ENCODE data around the gene BMP6.

BMP6 gene

DNA sequence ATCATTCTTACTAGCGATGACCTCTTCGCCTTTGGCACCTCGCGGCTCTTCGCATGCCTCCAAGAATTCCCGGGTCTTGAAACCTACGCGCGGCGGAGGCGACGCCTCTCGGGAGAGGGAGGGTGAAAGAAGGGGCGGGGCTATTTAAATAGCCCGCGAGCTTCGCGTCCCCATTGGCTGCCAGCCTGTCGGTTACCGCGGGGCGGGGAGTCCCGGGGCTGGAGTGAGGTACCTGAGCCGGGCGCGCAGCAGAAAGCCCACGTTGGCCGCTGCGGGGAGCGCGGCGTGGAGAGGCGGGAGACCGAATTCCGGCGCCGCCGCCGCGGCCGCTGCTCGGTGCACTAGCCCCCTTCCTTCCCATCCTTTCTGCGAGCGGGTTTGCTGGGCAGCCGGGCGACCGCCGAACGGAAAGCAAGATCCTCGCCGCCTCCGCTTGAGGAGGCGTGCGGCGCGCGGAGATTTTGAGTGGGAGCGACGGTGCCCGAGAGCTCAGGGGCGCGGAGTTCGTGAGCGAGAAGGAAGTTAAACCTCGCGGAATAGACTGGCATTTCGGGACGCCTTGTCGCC lies at the start of gene BMP6:
TSS of gene BMP6 (plus strand) at position 251 of the 567 bp plus-strand sequence. CDS start 857 bp downstream, outside the sequence.
- in situ Hi-C loops (cut with HindIII; ENCODE audit: low sequenced_read_pairs): loop anchor here (5.0 to 10.0 kb wide), 2 partner anchors 249 to 276 kb away; no protein-coding TSS in a partner anchor

DNA sequence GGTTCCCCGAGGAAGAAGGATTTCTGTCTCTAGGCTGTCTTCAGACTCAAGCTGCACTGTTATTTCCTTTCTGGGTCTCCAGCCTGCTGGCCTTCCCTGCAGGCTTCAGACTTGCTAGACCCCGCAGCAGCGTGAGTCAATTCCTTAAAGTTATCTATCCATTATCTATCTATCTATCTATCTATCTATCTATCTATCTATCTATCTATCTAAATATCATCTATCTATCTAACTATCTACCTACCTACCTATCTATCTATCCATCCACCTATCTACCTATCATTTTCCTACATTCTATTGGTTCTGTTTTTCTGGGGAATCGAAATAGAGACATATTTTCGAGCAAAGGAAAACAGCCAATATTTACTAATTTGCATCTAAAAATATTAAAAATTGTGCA lies 48.7 kb upstream of the BMP6 start:
- in situ Hi-C loops (cut with HindIII; ENCODE audit: low sequenced_read_pairs): no loop called here

DNA sequence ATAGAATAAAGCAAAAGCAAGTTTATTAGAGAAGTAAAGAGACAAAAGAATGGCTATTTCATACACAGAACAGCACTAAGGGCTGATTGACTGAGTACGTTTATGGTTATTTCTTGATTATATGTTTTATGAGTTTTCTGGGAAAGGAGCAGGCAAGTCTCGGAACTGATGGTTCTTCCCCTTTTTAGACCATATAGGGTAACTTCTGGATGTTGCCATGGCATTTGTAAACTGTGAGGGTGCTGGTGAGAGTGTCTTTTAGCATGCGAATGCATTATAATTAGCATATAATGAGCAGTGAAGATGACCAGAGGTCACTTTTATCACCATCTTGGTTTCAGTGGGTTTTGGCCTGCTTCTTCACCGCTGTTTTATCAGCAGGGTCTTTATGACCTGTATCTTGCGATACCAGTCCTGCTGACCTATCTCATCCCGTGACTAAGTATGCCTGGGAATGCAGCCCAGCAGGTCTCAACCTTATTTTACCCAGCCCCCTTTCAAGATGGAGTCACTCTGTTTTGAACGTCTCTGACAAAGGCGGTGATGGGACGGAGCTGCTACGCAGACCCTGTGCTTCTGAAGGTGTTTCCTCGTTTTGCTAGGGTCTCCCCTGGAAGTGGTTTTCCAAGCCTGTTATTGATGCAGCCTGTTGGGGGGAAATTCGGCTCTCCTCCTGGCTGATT lies 45.4 kb upstream of the BMP6 start:
- in situ Hi-C loops (cut with HindIII; ENCODE audit: low sequenced_read_pairs): no loop called here

DNA sequence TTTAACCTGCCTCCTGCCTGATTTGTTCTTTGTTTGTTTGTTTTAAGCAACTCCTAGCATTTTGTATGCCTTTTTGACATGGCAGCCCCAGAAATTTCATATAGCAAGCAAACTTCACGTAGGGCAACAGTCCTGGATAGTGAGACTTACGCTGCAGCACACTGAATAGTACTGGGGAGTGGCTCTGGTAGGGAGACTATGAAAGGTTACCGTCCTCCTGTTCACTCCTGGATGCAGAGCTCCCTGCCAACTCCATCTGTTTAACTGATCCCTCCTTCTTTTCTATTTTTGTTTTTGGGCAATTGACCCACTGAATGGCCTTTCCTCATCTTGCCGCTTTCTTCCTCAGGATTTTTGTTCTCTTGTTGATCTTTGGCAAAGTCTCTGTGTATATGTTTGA lies 44.5 kb upstream of the BMP6 start:
- in situ Hi-C loops (cut with HindIII; ENCODE audit: low sequenced_read_pairs): no loop called here

DNA sequence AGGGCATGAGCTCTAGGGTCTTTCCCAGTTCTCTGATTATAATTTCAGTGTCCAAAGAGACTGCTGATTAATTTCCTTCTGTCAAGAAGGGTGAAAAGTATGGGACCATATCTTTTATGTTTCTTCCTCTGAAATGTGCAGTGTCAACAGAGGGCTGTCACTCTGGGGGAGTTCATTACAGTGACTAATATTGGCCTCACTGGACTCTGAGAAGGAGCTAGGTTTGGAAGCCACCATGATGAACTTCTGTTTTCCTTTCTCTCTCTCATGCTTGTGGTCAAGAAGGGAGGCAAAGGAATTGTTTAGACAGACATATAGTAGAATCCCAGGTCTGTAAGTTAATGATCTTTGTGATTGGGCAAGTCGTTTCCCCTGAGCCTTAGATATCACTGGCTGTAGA lies 41.8 kb upstream of the BMP6 start:
- in situ Hi-C loops (cut with HindIII; ENCODE audit: low sequenced_read_pairs): no loop called here

DNA sequence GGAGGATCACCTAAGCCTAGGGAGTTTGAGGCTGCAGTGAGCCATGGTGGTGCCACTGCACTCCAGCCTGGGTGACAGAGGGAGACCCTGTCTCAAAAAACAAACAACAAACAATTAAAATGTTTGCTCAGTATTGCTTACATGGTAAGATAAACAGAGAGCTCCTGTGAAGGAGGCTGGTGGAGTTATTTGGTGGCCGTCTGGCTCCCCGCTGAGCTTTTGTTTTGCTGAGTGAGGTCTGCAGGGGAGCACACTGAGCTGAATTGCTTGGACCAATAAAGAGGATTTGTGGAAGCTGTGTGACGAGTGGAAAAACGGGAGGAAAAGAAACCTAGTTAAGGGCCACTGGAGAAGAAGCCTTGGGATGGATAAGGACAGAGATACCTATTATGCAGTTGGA lies 41.1 kb upstream of the BMP6 start:
- in situ Hi-C loops (cut with HindIII; ENCODE audit: low sequenced_read_pairs): no loop called here

DNA sequence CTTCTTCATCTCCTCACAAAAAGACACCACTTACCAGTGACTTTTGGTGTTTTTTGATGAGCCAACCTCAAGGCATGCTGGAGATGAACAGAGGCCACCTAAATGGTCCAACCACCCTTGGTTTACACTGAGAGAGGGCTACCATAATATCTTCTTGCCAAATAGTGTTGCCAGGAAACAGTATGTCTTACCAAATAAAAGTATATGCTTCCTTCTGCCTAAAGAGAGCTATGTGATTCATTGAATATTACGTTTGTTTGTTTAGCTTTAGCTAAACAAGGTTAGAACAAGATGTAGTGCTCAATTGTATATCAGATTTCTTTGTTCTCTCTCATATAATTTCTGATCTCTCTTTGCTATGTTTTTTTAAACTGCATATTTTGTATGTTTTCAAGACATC lies 40.6 kb upstream of the BMP6 start:
- in situ Hi-C loops (cut with HindIII; ENCODE audit: low sequenced_read_pairs): no loop called here

DNA sequence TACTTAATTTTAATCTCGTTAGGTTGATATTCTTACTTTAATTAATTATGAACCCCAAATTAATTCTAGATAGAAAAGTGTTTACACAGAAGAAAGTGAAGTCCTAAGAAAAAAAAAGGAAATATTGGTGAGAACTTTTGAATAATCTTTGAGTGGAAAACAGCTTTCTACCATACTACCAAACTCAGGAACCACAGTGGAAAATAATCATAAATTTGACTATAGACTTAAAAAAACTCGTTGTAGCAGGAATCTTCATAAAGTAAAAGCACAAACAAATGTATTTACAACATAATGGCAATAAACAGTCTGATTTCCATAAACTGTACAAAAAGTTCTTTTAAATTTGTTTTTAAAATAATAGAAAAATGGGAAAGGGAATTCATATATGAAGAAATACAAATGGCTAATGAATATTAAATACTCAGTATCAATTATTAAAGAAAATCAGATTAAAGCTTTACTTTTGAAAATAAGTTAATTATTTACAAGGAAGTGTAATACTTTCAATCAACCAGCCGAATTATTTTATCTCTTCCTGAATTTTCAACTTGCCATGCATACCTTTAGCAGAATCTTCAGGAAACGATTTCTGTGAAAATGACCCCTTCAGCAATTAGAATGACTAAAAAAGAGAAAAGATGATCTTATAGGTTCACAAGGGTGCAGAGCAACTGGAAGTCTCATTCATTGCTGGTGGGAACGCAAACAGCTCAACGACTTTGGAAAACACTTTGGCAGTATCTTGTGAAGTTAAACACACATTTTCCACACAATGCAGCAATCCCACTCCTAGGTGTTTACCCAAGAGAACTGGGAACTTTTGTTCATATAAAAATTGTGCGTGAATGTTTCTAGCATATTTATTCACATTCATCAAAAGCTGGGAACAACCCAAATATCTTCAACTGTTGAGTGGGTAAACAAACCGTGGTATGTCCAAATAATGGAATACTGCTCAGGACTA lies 38.5 kb upstream of the BMP6 start:
- in situ Hi-C loops (cut with HindIII; ENCODE audit: low sequenced_read_pairs): no loop called here

DNA sequence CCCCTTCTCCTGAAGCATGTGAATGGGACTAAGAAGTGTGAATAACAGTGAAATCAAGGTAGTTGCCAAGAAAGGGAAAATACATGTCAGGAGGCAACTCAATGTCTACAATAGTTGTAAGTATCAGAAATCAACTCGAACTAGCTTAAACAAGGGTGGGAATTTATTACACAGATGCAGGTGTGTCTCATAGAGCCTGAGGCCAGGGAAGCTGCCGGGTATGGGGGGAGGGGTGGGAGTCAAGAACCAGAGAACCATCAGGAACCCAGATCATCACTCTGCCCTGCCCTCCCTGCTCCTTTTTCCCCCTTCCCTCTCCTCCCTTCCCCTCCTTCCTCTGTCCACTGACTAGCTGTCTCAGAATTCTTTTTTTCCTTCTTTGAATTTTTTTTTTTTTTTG lies 34.9 kb upstream of the BMP6 start:
- in situ Hi-C loops (cut with HindIII; ENCODE audit: low sequenced_read_pairs): no loop called here

DNA sequence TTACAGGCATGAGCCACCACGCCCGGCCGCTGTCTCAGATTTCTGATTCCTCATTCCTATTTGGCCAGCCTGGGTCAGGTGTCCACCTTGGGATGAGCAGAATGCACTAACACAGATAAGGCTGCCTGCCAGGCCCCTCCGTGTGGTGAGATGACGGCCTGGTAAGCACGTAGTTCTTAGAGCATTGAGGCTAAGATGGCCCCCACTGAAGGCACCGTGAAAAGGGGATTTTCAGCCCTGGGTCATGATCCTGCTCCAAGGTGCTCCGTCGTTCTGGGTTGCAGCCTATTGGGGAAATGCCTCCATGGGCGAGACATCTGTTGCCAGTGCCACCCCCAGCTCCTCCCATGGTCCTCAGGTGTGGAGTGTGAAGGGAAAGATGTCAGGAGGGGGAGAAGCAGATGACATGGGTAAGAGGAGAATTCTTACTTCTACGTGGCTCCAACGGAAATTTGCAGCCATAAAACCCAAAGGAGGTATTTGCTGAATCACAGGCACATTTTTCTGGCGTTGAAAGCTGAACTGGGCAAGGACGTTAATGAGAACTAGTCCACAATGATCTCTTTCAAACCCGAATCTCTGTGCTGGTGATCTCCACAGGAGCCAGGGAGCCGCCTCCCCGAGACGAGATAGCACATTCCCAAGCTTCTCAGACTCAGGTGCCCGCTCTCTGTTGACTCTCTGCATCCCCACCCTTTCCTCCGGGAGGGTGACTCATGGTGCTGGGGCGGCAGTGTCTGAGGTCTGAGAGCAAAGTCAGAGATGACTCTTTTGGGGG lies 34.0 kb upstream of the BMP6 start:
- in situ Hi-C loops (cut with HindIII; ENCODE audit: low sequenced_read_pairs): no loop called here

DNA sequence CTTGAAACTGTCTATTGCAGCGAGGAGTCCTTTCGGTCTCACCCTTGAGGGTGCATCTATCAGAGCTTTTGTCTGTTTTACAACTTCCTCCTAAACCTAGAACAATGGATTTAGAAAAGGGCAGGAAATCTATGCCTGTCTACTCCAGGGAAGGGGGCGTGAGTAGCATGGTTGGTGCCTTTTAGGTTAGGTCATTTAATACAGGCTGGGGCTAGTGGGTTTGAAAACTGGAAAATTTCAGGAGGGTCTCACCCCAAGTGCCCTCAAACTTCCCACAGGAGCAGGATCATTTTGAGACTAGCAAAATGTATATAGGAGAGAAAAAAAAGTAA lies 33.5 kb upstream of the BMP6 start:
- in situ Hi-C loops (cut with HindIII; ENCODE audit: low sequenced_read_pairs): no loop called here

DNA sequence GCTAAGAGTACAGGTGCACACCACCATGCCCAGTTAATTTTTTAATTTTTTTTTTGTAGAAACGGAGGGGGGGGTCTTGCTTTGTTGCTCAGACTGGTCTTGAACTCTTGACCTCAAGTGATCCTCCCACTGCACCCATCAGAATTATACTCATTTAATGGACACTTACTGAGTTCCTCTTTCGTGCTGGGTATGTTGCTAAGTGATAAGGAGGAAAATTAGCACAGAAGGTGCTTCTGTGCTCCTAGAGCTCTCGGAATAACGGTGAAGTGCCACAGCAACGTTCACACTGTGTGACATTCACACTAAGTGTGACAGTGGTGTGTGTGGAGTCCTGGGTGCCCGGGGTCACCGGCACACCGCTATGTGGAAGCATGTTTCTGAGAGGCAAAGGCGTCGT lies 32.1 kb upstream of the BMP6 start:
- in situ Hi-C loops (cut with HindIII; ENCODE audit: low sequenced_read_pairs): no loop called here

DNA sequence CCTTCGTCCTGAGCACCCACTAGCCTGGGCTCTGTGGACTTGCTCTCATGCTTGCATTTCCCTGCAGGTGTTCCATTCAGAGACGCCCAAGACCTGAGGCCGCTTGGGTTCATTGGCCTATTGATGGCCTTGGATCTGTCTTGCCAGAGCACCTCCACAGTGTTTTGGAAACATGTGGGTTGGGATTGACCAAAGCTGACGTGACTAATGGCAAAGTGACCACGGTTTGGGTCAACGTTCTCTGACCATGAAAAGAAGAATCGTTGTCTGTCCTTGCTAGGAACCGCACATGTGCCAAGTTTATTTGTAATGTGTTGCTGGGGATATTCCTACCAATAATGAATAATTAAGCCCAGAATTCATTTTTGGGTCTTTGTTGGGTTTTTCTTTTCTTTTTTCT lies 29.8 kb upstream of the BMP6 start:
- in situ Hi-C loops (cut with HindIII; ENCODE audit: low sequenced_read_pairs): no loop called here

DNA sequence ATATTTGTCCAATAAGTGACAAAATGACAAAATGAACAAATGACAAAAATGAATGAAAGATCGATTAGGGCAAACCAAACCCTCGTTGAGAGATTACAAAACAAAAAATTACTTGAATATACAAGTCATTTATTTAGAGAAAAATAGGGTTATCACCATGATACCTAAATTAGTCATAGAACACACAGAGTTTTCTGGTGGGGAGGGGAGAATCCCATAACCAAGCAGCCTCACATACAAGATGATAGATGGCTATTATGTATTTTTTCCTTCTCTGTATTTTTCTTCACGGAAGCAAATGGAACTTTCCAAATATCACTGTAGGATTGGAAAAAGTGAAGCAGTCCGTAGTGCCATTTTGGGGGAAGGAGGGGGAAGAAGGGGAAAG lies 28.5 kb upstream of the BMP6 start:
- in situ Hi-C loops (cut with HindIII; ENCODE audit: low sequenced_read_pairs): no loop called here

DNA sequence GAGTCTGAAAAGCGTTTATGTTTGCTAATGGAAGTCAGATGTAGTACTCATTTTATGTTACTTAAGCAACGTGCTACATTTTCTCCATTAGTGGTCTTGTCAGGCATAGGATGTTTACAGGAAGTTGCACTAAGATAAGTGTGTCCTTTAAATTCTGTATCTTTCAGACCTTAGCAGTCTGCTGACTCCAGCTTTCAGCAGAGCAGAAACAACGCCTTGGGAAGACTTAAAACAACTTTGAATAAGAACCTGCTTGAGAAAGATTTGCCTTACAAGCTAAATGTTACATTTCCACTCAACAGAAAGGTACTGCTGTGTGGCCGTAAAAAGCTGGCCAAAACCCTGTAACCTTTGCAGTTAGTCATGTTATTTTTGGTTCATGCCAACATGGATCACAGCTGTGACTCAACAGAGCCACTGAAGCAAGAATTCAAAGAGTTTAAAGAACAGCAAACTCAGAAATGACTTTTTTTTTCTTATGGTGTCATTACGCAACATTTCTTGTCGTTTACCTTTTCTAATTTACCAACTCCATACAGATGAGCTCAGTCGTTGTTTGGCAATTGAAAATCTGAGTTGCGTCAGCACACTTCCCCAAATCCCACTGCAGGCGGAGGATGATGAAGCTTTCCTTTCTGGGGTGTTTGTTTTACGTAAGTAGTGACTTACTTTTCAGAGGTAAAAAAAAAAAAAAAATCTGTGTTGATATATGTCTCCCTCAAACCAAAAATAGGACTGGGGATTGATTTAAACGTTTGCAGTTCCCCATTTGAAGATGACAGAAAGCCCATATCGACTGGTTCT lies 27.9 kb upstream of the BMP6 start:
- in situ Hi-C loops (cut with HindIII; ENCODE audit: low sequenced_read_pairs): no loop called here

DNA sequence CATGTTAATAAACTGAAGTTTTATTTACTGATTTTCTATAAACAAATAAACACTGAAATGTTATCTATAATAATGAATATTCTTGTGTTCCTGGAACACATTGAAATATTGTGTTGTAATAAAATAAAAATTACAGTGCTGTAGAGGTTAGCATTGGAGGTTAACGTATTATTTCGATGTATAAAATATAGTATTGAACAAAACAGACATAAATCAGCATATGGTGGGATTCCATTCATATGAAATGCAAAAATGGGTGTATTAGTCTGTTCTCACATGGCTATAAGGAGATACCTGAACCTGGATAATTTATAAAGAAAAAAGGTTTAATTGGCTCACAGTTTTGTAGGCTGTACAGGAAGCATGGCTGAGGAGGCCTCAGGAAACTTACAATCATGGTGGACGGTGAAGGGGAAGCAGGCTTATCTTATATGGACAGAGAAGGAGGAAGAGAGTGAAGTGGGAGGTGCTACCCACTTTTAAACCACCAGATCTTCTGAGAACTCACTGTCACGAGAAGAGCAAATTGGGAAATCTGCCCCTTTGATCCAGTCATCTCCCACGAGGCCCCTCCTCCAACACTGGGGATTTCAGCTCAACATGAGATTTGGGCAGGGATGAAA lies 24.6 kb upstream of the BMP6 start:
- in situ Hi-C loops (cut with HindIII; ENCODE audit: low sequenced_read_pairs): no loop called here

DNA sequence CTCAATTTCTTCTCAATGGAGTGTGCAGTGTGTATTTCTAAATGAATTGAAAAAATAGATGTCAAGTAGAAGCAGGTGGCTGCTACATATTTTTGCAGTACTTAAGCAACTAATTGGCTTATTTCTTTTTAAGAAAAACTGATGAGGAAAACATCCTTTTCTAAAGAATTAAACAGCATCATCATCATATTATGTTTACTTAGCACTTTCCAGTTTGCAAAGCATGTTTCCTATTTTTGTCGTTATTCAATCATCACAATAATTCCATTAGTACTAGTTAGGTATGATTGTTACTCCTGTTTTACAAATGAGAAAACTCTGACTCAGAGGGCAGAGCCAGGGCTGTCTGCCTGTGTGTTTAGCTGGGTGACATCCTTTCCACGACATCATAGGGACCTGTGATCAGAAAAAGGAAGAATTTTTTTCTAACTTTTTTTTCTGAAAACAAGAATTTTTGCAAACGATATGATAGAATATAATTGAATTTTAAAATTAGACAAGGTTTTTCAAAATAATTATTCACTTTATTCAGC lies 22.7 kb upstream of the BMP6 start:
- in situ Hi-C loops (cut with HindIII; ENCODE audit: low sequenced_read_pairs): no loop called here

DNA sequence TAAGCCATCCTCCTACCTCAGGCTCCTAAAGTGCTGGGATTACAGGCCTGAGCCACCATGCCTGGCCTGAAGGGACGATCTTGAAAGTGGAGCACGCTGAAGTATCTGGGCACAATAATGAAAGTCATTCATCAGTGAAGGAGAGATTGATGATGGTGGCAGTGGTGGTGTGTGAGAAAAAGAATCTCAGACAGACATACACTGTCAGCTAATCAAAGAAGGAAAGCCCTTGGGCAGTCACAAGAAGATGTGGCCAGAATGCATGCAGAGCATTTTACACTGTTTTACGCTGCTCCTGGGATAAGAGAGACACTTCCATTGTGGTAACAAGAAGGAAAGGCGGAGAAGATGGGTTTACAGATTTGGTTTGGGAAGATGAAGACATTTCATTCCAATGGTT lies 20.4 kb upstream of the BMP6 start:
- in situ Hi-C loops (cut with HindIII; ENCODE audit: low sequenced_read_pairs): no loop called here

DNA sequence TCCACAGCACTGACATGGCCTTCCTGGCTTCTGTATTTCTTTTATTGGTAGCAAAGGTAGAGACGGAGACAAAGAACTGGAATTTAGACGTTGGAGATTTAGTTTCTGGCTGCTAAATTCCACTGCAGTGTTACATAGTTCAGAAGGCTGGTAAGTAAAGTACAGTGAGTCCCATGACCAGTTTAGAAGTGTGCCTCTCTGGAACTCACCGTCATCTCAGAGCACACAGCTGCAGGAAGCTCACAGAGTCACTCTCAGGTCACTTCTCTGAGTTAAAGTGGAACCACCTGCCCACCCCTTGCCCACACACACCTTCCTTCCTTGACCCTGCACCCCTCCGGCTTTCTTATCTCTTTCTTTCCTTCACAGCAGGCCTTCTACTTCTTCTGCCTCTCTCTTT lies 19.6 kb upstream of the BMP6 start:
- in situ Hi-C loops (cut with HindIII; ENCODE audit: low sequenced_read_pairs): no loop called here

DNA sequence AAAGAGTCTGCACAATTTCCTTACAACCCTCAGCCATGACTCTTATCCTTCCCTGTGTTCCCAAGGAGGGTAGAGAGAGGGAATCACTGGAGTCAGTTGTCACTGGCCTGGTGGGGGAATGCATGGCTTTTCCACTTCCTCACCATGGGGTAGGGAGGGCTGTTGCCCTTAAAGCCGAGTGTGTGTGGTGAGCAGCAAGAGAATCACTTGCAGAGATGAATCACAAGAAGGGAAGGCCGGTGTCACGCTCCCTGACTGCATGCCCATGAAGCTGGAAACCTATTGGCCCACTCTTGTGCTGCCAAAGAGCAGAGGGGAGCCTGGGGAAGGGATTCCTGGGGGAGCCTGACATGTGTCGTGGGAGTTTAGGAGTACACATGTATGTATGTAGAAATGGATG lies 18.1 kb upstream of the BMP6 start:
- in situ Hi-C loops (cut with HindIII; ENCODE audit: low sequenced_read_pairs): no loop called here
